CD14-positive monocyte (primary cell): ENCODE measurements around the gene SNCAIP. TPM values are rescaled to one million over a fixed set of nuclear protein-coding genes. Genes with fewer than 3 reads are reported as not detected.

Source experiments
- DNase-seq, 3 donors: peaks; one replicate each; pipeline ENCODE4 v3.0.0-alpha.2; 2011 to 2022
- H2AFZ ChIP-seq: 2 replicates; pipeline ENCODE4 v1.6.0; 2012; ENCODE audit warnings: mild to moderate bottlenecking, low read depth, low read length, inconsistent platforms; ENCODE audit not compliant: insufficient read depth, poor library complexity, severe bottlenecking
- H3K27ac ChIP-seq, 2 donors: 1 replicate in 1 of 2; 2 replicates in 1 of 2; pipeline ENCODE4 v1.5.1; 2012 to 2013; ENCODE audit warnings: low read length in 2 of 2, control low read depth in 1 of 2, inconsistent platforms in 1 of 2, low read depth in 1 of 2, mild to moderate bottlenecking in 1 of 2
- H3K27me3 ChIP-seq, 2 donors: one replicate each; pipeline versions ENCODE4 v1.6.0 to v1.6.1; 2011 to 2013; ENCODE audit warnings: low read length in 2 of 2; ENCODE audit not compliant: control insufficient read depth in 2 of 2, insufficient read depth in 2 of 2
- H3K36me3 ChIP-seq, 2 donors: replicated peaks in 1 of 2; 1 replicate in 1 of 2; 2 replicates in 1 of 2; pipeline versions ENCODE4 v1.5.1 to v1.6.1; 2012 to 2013; ENCODE audit warnings: low read length in 2 of 2, control low read depth in 1 of 2, inconsistent platforms in 1 of 2, mild to moderate bottlenecking in 1 of 2; ENCODE audit not compliant: insufficient read depth in 2 of 2, control insufficient read depth in 1 of 2
- H3K4me1 ChIP-seq, 2 donors: 1 replicate in 1 of 2; 2 replicates in 1 of 2; pipeline versions ENCODE4 v1.5.1 to v1.6.1; 2012 to 2013; ENCODE audit warnings: low read length in 2 of 2, control low read depth in 1 of 2, inconsistent platforms in 1 of 2, mild to moderate bottlenecking in 1 of 2, moderate library complexity in 1 of 2; ENCODE audit not compliant: insufficient read depth in 2 of 2, control insufficient read depth in 1 of 2
- H3K4me2 ChIP-seq: replicated peaks from 2 replicates; pipeline ENCODE3; 2012; ENCODE audit warnings: low read length, moderate library complexity, mild to moderate bottlenecking; ENCODE audit not compliant: poor library complexity, severe bottlenecking; ENCODE audit errors: extremely low read depth
- H3K4me3 ChIP-seq, 3 experiments: fragments of 200-600 bp in 1 of 3; sonication (generic) in 1 of 3; replicated peaks in 1 of 3; 1 replicate in 2 of 3; 2 replicates in 1 of 3; pipeline ENCODE4 v1.5.1; 2011 to 2013; ENCODE audit warnings: low read length in 3 of 3, mild to moderate bottlenecking in 3 of 3, control low read depth in 2 of 3, low read depth in 2 of 3, inconsistent platforms in 1 of 3, moderate library complexity in 1 of 3
- H3K79me2 ChIP-seq: 2 replicates; pipeline ENCODE4 v1.6.0; 2012; ENCODE audit warnings: mild to moderate bottlenecking, control low read depth, inconsistent platforms, low read length, moderate library complexity; ENCODE audit not compliant: insufficient read depth
- H3K9ac ChIP-seq: 2 replicates; pipeline ENCODE4 v1.6.0; 2017; ENCODE audit warnings: low read length, mild to moderate bottlenecking; ENCODE audit not compliant: insufficient read depth, poor library complexity, severe bottlenecking
- H3K9me3 ChIP-seq, 2 donors: replicated peaks in 1 of 2; 1 replicate in 1 of 2; 2 replicates in 1 of 2; pipeline versions ENCODE4 v1.5.1 to v1.6.1; 2012 to 2013; ENCODE audit warnings: low read length in 2 of 2, control low read depth in 1 of 2; ENCODE audit not compliant: control insufficient read depth in 1 of 2, insufficient read depth in 1 of 2
- H4K20me1 ChIP-seq: 2 replicates; pipeline ENCODE4 v1.6.0; 2012; ENCODE audit warnings: mild to moderate bottlenecking, low read length, control low read depth, moderate library complexity; ENCODE audit not compliant: insufficient read depth
- H3K27ac Mint-ChIP-seq, 7 donors: one replicate each; pipeline ENCODE4 v1.8.0; 2020; ENCODE audit warnings: mild to moderate bottlenecking in 7 of 7, mixed read lengths in 7 of 7, moderate library complexity in 6 of 7, inconsistent platforms in 2 of 7
- H3K27me3 Mint-ChIP-seq, 3 donors: one replicate each; pipeline ENCODE4 v1.8.0; 2021 to 2022; ENCODE audit warnings: low read depth in 3 of 3, mild to moderate bottlenecking in 3 of 3, mixed read lengths in 3 of 3, moderate library complexity in 3 of 3, inconsistent platforms in 1 of 3
- H3K36me3 Mint-ChIP-seq, 2 donors: one replicate each; pipeline ENCODE4 v1.8.0; 2020; ENCODE audit warnings: mixed read lengths in 2 of 2, inconsistent platforms in 1 of 2, mild to moderate bottlenecking in 1 of 2
- H3K4me1 Mint-ChIP-seq: one replicate; pipeline ENCODE4 v1.8.0; 2020; ENCODE audit warnings: mild to moderate bottlenecking, mixed read lengths
- H3K4me3 Mint-ChIP-seq, 2 donors: one replicate each; pipeline ENCODE4 v1.8.0; 2020; ENCODE audit warnings: mild to moderate bottlenecking in 2 of 2, mixed read lengths in 2 of 2, moderate library complexity in 1 of 2
- H3K9me3 Mint-ChIP-seq, 7 donors: one replicate each; pipeline ENCODE4 v1.8.0; 2020 to 2022; ENCODE audit warnings: mixed read lengths in 7 of 7, mild to moderate bottlenecking in 6 of 7, moderate library complexity in 6 of 7, inconsistent platforms in 2 of 7
- WGBS: methylation state at CpG from one replicate; pipeline ENCODE4 v1.1.5; 2013; ENCODE audit warnings: missing lambda C conversion rate; ENCODE audit not compliant: insufficient coverage; 5-methylcytosine and 5-hydroxymethylcytosine counted together
- intact Hi-C, 2 donors: fragments of 100-400 bp; cut with micrococcal nuclease; formaldehyde crosslinking; loops; one replicate each; pipeline versions ENCODE4 v1.15.0 to v1.15.1; 2023
- polyA plus RNA-seq, 3 donors: library from polyadenylated mRNA; depleted of rRNA in 1 of 3; unstranded in 2 of 3; stranded (reverse) in 1 of 3; fragments of 300-500 nt in 2 of 3; fragments of >200 nt in 1 of 3; fragmentation: Illumina TruSeq in 2 of 3; gene quantifications; 1 replicate in 2 of 3; 2 replicates in 1 of 3; pipeline ENCODE4 v1.2.3, GENCODE V29; 2012 to 2021
- TF ChIP-seq, protein P1 (sequence below): fragments of 200-600 bp; IDR thresholded peaks from one replicate; pipeline ENCODE4 v1.8.0; 2022; ENCODE audit warnings: antibody characterized with exemption, mild to moderate bottlenecking

Gene SNCAIP
- polyA plus RNA-seq, 3 donors, result not detected

DNA sequence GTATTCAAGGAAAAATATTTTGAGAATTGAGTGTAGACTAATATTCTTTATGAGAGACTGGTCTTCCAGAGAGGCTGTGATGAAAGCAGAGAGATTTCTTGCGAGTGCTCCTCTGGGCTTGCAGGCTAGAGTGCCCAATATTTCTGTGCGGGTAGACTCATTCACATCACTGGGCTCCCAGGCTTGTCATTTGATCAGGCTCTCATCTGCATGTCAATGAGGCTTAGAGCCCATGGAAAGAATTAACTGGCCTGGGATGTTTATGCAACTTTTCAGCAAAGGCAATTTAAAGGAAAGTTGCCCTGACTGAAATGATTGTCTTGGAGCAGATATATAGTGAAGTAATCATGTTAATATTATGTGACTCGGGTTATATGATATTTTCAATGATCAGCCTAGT is 42.3 kb downstream of the SNCAIP start:
- no peaks in the 10 kb centered on the region for H3K79me2 ChIP-seq
- no peak overlapping the region for H2AFZ ChIP-seq
- intact Hi-C loops, result no loop called here
- Mint-ChIP-seq H3K4me1 (no peaks in the 10 kb centered on the region), H3K27ac (no peak overlapping the region), H3K4me3 (no peak overlapping the region), H3K36me3 (no peaks in the 10 kb centered on the region), H3K9me3 (peaks cover 0 to 3% (median 0%) of the 10 kb centered on the region in 7 donors), H3K27me3 (no peaks in the 10 kb centered on the region)
- H3K36me3 ChIP-seq, result no peaks in the 10 kb centered on the region
- no peaks in the 10 kb centered on the region for H3K9me3 ChIP-seq
- H3K4me1 ChIP-seq, result no peaks in the 10 kb centered on the region
- no peaks in the 10 kb centered on the region for H3K27me3 ChIP-seq
- no peaks in the 10 kb centered on the region for H4K20me1 ChIP-seq
- no peak overlapping the region for H3K9ac ChIP-seq
- TF ChIP-seq, protein P1, sequence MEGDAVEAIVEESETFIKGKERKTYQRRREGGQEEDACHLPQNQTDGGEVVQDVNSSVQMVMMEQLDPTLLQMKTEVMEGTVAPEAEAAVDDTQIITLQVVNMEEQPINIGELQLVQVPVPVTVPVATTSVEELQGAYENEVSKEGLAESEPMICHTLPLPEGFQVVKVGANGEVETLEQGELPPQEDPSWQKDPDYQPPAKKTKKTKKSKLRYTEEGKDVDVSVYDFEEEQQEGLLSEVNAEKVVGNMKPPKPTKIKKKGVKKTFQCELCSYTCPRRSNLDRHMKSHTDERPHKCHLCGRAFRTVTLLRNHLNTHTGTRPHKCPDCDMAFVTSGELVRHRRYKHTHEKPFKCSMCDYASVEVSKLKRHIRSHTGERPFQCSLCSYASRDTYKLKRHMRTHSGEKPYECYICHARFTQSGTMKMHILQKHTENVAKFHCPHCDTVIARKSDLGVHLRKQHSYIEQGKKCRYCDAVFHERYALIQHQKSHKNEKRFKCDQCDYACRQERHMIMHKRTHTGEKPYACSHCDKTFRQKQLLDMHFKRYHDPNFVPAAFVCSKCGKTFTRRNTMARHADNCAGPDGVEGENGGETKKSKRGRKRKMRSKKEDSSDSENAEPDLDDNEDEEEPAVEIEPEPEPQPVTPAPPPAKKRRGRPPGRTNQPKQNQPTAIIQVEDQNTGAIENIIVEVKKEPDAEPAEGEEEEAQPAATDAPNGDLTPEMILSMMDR, result no peak
- H3K4me3 ChIP-seq, result no peak overlapping the region
- DNase-seq, result no peak
- no peak overlapping the region for H3K4me2 ChIP-seq
- 100% methylated on average over 2 of the region's 3 CpGs for WGBS
- H3K27ac ChIP-seq, result no peak overlapping the region

DNA sequence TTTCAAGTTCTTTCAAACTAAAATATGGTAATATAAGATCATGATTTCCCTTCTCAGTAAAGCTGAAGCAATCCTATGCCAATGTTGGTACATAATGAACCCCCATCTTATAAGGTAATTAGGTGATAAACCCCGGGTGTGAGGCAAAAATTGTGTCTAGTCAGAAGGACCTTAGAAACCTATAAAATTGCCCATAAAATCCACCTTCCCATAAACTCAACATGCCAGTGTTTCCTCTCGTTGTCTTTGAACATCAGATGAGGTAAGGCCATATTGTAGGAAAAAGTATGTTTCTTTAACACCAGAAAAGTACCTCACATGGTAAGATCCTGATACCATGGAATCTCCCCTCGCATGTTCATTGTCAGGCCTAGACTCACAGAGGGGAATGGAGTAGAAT is 43.3 kb downstream of the SNCAIP start:
- intact Hi-C loops, result no loop called here
- no peaks in the 10 kb centered on the region for H3K36me3 ChIP-seq
- H3K9ac ChIP-seq, result no peak overlapping the region
- H3K9me3 ChIP-seq, result no peaks in the 10 kb centered on the region
- no peaks in the 10 kb centered on the region for H3K4me1 ChIP-seq
- H4K20me1 ChIP-seq, result no peaks in the 10 kb centered on the region
- no peak overlapping the region for H3K4me3 ChIP-seq
- H3K27me3 Mint-ChIP-seq, result peaks cover 0 to 4% (median 2%) of the 10 kb centered on the region in 3 donors
- no peaks in the 10 kb centered on the region for H3K27me3 ChIP-seq
- no peak overlapping the region for H3K27ac Mint-ChIP-seq
- no CpG with 5 or more reads among the region's 3 CpGs for whole genome bisulfite sequencing
- H3K4me3 Mint-ChIP-seq, result no peak overlapping the region
- H3K4me2 ChIP-seq, result no peak overlapping the region
- no peaks in the 10 kb centered on the region for H3K79me2 ChIP-seq
- no peak overlapping the region for H3K27ac ChIP-seq
- TF ChIP-seq, protein P1, result no peak
- H2AFZ ChIP-seq, result no peak overlapping the region
- H3K4me1 Mint-ChIP-seq, result no peaks in the 10 kb centered on the region
- H3K9me3 Mint-ChIP-seq, result peaks cover 0 to 3% (median 0%) of the 10 kb centered on the region in 7 donors
- H3K36me3 Mint-ChIP-seq, result no peaks in the 10 kb centered on the region
- no peak for DNase-seq
